Dermis blood vessel endothelial cell (primary cell): ENCODE results near the gene CBX2. TPM values are rescaled to one million over a fixed set of nuclear protein-coding genes. Genes with fewer than 3 reads are reported as not detected.

Source experiments
- DNase-seq: peaks from one replicate; pipeline ENCODE4 v3.0.0; 2010
- total RNA-seq: library from RNA; depleted of rRNA; stranded (reverse); fragments of >200 nt; gene quantifications from 2 replicates; pipeline ENCODE4 v1.2.3, GENCODE V29; 2014

CBX2 gene
- total RNA-seq, 1 donor from 2014 or later = 14.1 TPM

DNA sequence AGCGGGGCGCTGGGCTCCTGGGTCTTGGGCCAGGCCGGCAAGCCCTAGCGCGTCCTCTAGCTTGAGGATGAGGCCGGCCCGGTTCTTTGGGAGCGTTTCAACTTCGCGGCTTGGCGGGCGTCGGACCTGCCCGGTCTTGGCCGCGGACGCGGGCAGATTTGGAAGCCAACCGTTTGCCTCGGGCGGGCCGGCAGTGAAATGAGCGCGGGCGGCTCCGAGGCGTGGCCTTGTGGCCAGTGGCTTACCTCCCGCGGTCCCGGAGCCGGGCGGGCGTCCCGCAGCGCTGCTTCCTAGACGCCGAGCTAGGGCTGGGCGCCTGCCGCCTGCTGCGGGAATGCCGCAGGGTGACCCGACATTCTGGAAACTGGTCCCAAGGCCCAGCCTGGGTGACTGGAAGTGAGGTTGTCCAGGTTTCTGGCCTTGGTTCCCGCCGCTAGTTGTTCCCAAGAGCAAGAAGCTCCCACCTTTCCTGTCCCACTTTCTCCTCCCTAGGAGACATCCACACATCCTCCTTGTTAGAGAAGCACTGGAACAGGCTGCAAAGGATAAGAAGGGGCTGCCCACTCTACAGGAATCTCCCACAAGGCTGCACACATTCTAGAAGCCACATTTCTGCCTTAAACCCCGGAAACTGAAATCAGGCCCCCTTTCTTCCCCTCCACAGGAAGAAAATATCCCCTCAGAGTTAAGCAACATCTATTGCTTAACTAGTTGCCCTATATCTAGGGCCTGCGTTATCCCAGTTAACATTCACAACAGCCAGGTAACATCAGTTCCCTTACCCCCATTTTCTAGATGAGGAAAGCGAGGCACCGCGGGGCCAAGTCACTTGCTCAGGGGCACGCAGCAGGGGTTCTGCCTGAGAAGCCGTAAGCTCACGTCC is 23.4 kb downstream of the CBX2 start:
- DNase-seq = no peak

DNA sequence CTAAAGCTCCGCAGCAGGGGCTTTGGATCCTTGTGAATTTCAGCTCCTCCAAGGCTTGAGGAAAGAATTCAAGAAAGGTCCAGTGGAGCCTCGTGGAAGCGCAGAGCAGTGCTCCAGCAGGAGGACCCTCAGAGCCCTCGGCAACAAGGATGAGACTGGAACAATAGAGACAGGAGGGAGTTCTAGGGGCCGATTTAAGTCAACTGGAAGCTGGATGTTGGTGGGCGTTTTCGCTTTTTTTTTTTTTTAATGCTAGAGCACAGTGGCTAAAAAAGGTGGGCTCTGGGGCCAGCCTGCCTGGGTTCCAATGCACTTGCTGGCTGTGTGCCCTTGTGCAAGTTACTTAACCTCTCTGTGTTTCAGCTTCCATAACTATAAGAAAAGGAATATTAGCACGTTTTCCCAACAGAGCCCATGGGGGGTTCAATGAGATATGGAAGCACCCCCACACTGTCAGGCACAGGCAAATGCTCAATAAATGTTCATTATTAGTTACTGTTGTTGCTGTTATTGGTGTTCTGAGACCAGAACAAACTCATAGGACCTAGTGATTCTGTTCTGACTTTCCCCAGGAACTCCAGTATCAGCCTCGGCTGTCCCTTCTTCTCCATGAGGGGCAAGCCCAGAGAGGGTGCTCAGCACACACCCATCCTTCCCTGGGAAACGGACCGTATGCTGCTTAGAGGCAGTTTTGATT is 24.2 kb downstream of the CBX2 start:
- no peak for DNase-seq

DNA sequence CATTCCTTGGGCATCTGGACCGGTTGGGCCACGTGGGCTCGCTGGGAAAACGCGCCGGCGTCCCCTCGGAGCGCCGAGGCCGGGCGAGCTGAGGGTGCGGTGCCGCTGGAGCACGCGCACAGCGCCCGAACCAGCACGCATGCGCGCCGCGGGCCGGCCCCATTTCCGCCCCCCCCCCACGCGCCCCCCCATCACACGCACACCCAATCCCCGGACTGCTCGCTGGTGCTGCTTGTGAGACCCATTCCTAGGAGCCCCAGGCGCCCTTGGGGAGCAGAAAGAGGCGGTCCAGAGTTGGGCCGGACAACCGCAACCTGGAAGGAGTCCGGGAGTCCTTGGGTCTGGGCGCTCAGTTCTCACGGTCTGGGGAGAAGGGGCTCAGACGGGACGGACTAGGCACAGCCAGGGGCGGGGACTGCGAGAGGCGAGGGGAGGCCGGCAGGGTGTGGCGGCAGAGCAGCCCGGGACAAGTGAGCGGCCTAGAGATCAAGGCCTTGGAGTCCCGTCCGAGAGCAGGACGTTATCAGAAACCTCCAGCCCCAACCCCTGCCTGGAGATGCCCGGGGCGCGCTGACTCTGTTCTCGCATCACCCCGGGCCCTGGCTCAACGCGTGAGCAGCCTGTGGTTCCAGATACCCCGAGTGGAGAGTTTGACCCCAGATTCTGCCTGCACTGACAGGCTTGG is 24.9 kb downstream of the CBX2 start:
- no peak for DNase-seq

DNA sequence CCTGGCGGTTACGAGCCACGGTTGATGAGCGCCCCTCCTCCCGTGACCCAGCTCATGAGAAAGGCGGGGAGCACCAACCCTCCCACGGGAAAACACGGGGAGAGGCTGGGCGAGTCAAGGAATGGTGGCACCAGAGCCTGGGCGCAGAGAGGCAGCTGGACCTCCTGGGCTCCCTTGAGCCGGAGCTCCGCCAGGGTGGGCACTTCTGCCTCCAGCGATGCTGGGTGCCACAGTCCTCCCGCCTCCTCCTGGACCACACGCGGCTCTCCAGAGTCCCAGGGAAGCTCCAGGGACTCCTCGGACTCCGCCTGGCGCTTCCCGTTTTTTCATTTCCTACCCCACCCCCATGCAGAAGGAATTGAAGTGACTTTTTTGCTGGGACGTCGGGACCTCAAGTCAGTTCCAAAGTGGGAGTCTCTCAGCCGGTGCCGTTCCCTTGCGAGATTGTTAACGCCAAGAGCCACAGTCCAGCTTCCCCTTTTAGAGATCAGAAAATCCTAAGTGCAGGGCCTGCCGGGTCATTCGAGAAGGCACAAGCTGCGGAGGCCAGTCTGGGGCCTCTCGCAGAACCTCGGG is 25.6 kb downstream of the CBX2 start:
- DNase-seq = no peak

DNA sequence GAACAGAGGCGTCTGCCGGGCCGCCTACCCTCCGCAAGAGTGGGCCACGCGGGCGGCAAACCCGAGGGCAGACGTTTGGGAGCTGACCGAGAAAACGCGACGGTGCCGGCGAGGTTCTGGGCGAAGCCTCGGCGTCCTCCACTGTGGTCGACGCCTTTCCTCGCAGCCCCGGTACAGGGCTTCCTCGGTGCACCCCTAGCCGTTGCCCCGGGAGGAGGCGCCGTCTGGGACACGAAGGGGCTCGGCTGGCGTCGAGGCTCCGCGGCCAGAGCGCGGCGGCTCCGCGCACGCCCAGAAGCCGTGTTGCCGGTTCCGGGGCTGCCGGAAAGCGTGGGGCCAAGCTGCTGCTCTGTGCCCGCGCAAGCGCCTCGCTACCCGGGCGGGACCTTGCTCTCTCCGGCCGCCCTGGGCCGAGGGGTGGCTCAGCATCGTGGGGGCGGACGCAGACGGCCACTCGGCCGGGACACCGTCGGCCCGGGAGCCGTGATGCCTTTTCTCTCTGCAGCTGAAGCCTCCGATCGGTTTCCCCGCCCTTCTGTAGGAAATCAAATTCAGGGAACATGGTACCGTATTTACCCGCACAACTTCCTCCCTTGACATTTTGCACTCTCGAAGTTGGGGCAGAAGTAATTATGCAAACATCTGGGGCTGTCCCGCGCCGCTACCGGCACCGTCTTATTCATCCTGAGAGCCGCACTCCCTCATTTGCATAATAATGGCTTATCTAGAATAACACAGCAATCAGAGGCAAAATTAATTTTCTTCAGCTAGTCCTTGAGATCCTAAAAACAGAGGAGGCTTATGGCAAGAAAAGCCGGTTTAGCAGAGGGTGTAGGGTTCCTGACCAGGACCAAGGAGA is 26.3 kb downstream of the CBX2 start:
- no peak for DNase-seq

DNA sequence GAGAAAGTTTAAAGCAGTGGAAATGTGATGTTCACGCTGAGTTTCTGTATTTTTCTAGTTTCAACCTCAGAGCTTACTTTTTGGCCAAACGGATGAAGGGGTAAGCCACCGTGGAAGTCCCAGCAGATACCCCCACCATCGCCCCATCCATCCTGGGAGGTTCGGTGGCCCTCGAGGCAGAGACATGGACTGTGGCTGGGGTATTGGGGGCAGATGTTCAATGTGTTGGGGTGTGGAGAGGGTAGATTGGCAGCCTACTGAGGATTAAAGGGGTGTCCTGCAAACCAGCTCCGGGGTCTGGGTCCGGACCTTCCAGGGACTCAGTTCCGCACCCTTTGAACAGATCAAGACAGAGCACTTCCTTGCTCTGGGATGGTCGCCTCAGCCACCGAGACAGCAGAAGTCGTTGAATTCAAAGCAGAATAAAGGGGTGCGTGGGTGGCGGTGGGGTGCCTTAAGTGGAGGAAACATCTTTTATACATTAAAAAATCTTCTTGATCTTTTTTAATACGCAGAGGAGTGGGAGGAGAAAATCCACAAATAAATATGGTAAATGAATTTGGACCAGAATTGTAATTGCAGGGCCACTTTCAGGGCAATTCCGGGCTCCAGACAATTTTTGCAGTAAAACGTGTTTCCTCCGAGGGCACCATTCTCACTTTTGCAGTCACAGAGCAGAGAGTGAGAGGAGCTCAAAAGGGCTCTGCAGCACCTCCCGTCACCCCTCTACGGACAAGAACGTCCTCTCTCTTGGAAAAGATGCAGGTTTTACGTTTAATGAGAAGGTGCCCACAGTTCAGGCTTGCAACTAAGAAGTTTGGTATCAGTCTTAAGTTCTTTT is 27.1 kb downstream of the CBX2 start:
- DNase-seq = no peak

DNA sequence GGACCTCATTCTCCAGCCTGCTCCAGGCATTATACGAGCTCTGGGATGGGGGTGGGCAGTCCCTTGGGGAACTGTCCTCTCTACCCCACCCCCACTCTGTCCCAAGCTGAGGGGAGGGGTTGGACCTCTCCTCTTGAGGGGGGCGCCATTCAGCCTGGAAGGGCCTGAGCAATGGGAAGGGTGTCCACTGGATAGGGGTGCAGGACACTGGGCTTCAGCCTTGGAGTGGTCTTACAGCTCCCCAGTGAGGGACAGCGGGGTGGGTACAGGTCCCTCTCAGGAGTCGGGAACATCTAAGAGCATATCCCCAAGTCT is 28.5 kb downstream of the CBX2 start:
- DNase-seq = no peak

DNA sequence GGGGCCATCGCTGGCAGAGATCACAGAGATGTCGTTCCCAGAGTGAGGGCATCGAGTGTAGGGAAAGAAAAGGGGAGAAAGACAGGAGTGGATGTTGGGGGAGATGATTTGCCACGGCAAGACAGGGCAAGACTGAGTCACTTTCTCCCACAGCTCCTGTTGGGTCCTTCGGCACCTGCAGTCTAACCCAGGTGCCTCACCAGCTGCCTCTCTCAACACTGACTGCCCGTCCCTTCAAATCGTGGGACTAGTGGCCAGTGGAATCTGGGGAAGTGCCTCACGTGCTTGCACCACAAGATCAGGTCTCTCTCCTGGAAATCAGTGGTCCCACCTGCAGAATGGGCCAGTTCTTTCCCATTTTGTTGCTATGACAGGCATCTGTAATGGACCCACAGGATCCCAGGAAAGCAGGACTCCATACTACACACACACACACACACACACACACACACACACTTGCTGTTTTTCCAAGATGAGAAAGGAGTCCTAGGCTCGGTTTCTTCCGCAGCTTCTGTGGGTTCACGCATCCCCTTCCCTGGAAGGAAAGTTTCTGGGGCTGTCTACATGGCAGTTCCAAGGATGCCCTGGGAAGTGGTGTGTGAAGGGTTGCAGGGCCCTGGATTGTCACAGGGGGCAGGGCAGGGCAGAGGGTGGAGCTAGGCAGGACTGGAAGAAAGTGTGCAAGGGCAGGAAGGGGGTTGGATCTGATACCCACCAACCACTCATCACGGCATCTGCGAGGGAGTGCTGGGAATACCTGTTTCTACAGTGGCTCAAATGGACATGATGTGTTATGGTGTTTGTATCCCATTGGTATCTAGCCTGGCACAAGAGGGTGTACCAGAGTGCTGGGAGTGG is 29.1 kb downstream of the CBX2 start:
- DNase-seq = no peak

DNA sequence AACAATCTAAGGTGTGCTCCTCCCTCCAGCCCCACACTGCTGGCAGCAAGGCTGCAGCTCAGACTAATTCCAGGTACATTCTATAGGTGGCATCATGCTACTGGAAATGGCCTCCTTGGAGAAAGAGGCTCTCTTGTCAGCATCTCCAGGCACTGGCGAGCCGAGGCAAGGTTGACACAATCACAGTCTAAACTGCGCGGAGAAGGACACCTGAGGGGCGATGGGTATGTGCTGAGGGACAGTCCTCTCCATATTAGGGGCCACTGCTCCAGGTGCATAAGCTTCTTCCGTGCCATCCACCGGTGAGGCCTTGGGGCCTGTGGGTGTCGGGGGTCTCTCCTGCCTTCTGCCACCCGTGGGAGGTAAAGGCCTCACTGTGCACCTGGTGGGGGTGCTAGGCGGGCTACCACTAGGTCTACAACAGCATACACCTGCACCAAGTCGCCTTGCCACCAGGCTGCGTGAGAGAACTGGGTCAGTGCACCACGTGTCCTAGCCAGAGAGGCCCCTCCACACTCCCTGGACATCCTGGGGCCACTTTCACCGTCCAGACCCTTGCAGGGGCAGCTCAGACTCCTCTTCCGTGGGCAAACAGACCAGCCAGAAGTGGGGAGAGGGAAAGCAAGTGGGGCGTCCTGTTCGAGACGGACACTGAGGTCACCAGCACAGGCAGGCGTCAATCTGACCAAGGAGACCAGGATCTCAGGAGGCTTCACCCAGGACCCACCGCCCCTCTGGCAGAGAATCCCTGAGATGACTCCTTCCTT is 31.0 kb downstream of the CBX2 start:
- DNase-seq = peak; percentile 58

DNA sequence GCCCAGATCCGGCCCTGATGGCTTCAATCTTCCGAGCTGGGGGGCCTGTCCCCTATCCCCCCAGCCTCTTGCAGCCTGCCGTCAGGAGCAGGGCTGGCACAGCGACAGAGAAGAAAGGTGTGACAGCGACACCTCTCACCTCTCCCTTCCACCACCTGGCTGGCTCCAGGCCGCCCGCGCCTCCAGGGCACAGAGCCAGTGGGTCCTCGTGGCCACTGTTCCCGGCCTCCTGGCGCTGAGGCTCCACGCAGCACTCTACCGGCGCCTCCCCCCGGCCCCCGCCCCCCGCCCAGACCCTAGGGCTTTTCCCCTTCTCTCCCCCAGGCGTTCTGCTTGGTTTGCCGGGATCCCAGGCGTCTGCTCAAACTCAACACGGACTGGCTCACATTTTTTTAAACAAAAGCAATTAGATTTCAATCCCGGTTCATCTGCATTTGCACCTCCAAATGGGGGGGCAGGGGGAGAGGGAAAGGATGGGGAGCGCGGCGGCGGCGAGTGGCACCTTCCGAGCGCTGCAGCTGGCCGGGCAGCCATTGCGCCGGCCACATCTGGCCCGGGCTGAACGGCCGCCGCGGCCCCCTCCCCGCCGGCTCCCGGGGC is 31.7 kb downstream of the CBX2 start:
- DNase-seq = no peak

DNA sequence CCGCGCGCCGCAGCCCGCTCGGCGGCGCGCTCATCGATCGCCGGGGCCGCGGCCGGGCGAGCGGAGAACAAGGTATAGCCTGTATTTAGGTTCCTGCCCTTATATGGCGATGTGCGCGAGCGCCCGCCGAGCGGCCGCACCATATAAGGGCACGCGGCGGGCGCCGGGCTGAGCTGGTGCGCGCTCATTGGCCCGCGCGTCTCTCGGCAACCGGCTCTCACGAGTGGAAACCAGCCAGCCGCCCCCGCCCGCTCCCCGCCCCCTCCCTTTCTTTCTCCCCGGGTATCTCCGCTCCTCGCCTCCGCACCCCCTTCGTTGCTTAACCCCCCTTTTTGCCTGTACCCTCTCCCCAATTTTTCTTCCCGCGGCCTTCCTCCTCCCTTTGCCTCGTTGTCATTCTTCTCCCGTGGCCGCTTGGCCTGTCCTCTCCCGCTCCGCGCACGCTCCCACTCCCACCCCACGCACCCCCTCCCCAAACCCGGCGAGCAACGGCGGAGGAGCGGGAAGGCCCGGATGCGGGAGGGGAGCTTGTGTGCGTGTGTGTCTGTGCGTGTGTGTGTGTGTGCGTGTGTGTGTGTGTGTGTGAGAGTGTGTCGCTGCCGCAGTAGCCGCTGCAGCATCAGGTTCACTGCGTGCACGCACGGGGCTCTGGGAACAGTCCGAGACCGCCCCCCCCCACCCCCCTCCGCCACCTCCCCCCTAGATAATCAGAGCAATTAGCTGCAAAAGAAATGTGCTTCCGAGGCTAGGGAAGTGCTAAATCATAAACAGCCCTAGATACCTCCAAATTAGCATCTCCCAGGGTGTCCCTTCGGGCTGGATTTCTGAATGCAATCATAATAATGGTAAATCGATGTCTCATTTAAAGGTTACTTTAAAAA is 32.4 kb downstream of the CBX2 start:
- peak; percentile 86 for DNase-seq

DNA sequence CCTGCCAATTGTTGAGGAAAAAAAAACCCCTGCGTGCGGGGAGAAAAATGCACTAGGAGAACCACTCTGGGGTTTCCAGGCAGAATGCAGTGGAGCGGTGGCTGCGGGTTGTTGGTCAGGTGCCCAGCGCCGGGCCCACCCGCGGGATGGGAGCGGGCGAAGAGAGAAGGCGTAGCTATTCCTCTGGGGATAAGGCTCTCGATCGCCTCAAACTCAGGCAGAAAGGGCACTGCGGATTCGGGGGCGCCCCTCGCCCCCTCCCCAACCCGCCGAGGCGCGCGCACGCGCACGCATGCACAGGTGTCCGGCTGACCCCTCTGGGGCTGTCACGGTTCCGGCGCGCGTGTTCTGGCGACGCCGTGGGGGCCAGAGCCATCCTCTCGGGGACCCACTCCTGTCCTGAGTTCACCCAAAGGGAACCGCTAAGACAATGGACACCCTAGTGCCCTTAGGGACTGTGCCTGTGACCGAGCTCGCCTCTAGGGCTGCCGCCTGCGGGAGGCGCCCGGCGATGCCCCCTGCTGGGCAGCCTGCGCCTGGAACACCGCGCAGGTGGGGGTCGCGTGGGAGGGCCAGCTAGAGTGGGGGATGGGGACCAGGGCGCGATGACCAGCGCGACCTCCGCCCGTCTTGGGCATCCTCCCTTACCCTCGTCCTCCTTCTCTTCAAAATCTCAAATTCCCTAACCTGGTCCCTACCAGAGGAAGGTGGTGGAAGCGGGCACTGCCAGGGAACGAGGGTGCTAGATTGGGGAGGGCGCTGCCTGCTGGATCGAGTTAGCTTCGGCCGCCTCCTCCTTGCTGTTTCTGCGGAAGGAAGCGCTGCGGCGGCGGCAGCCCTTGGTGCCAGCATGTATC is 33.3 kb downstream of the CBX2 start:
- peak; percentile 65 for DNase-seq

DNA sequence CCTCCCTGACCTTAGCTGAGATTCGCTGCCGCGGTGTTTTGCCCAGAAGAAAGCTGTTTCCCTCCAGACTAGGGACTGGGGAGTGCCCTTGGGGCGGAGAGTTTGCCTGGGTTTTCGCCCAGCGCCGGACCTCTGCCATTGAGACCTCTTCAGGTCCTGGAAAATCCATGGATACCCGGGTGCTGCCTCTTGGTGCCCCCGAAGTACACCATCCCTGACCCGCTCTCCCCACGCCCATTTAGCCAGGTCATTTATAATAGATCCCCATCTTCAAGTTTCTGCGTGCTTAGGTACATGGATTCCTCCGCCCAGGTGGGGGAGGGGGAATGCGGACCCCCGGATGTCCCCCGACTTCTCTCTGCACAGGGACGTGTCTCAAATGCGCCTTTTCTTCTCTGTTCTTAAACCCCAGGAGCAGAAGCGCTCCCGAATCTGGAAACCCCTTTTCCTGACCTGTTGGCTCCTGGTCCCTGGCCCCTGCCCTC is 34.0 kb downstream of the CBX2 start:
- DNase-seq = no peak

DNA sequence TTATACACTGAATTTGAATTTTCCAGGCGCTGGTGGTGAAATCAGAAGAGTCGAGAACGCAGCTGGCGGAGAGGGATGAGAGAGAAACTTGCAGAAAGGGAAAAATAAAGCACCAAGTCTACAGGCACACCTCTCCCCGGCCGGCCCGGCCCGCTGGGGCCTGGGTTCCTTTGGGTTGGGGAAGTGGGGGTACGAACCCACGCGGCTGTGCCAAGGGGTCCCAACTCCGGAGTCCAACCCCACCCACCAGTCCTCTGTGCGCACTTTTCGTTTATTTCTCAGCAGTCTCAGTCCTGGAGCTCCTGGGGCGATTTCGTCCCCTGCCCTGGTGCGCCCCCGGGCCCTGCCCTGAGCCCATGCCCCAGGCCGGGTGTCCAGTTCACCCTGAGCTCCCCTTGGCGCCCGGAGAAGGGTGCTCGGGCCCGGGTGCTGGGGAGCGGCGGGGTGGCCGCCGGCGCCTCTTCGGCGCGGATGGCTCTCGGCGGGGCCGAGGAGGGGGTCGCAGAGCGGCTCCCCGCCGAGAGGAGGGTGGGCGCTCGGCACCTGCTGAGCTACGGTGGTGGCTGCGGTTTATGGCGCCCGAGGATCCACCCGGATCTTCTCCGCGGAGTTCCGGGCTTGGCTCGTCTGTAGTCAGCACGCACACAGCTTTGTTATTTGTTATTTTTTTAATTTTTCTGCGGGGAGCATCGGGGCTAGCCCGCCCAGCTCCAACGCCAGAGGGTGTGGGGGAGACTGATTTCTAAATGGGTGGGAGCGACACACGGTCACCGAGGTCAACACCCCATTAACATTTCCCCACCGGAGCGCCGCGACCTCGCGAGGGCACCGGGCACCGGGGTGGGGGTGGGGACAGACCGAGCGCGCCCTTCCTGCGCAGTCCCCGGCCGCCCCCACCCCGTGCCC is 34.7 kb downstream of the CBX2 start:
- no peak for DNase-seq

DNA sequence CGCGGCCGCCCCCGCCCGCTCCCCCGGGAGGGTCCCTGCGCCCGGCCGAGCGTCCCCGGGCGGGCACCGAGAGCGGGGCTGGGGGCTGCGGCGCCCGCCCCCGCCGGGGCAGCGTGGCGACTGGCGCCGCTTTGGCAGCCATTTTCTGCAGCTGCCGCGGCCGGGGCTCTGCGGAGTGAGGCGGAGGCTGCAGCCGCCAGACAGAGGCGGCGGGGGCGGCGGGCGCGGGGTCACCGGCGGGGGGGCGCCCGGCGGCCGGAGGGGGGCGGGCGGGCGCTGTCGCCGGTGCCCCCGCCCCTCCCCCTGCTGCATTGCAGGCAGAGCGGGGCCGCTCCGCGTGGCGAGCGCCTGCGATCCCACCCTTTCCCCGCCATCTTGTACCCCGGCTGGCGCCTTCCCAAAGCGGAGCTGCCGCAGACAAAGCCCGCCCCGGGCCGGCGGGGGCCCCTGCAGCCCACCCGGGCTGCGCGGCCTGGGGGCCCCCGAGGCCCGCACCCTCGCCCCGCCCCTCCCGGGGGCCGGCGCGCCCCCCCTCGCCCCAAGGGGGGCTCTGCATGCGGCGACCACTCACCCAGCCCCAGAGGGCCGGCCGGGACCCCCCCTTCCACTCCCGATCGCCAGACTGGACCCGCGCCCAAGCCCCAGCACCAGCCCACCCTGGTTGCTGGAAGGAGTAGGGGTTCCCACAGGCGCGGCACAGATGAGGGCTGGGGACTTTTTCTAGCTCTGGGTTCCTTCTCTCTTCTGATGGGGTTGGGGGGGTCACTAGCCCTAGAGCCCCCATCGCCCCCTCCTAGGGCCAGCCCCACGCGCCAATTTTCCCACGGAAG is 35.6 kb downstream of the CBX2 start:
- DNase-seq = no peak
